Measurements from ENCODE around the gene CHST13.

The CHST13 gene

GRCh38 chr3:126551121-126551838, 27.3 kb downstream of the CHST13 start:
- Mint-ChIP-seq H3K4me1 (no peaks in the 10 kb centered on the region), H3K36me3 (no peaks in the 10 kb centered on the region), H3K27ac (no peak overlapping the region), H3K9me3 (no peaks in the 10 kb centered on the region), H3K4me3 (no peak overlapping the region), H3K27me3 (peaks cover 13% of the 10 kb centered on the region)
- no peak for ATAC-seq (ENCODE audit: low read depth)
- no peak for DNase-seq (ENCODE audit: low spot score in 2 of 2)

GRCh38 chr3:126551839-126552687, 28.1 kb downstream of the CHST13 start:
- ATAC-seq (ENCODE audit: low read depth) (no peak), DNase-seq (ENCODE audit: low spot score in 2 of 2) (no peak)
- Mint-ChIP-seq H3K27me3 (peaks cover 11% of the 10 kb centered on the region), H3K27ac (no peak overlapping the region), H3K4me3 (no peak overlapping the region), H3K9me3 (no peaks in the 10 kb centered on the region), H3K36me3 (no peaks in the 10 kb centered on the region), H3K4me1 (no peaks in the 10 kb centered on the region)

GRCh38 chr3:126552688-126553283, 28.8 kb downstream of the CHST13 start:
- Mint-ChIP-seq H3K9me3 (no peaks in the 10 kb centered on the region), H3K36me3 (no peaks in the 10 kb centered on the region), H3K27me3 (peaks cover 9% of the 10 kb centered on the region), H3K4me3 (no peak overlapping the region), H3K4me1 (no peaks in the 10 kb centered on the region), H3K27ac (no peak overlapping the region)
- no peak for DNase-seq (ENCODE audit: low spot score in 2 of 2)
- ATAC-seq (ENCODE audit: low read depth) = no peak

GRCh38 chr3:126553284-126554084, 29.5 kb downstream of the CHST13 start:
- Mint-ChIP-seq H3K36me3 (no peaks in the 10 kb centered on the region), H3K4me1 (no peaks in the 10 kb centered on the region), H3K27ac (no peak overlapping the region), H3K4me3 (no peak overlapping the region), H3K9me3 (no peaks in the 10 kb centered on the region), H3K27me3 (peaks cover 9% of the 10 kb centered on the region)
- ATAC-seq (ENCODE audit: low read depth) (no peak), DNase-seq (ENCODE audit: low spot score in 2 of 2) (no peak)

- no peak for DNase-seq (ENCODE audit: low spot score in 2 of 2)
- no peak for ATAC-seq (ENCODE audit: low read depth)
- Mint-ChIP-seq H3K4me3 (no peak overlapping the region), H3K36me3 (no peaks in the 10 kb centered on the region), H3K27ac (no peak overlapping the region), H3K4me1 (no peaks in the 10 kb centered on the region), H3K9me3 (no peaks in the 10 kb centered on the region), H3K27me3 (peaks cover 5% of the 10 kb centered on the region)
Observed at GRCh38 chr3:126554560-126555525, 30.9 kb downstream of the CHST13 start.

- Mint-ChIP-seq H3K4me3 (no peak overlapping the region), H3K27ac (no peak overlapping the region), H3K27me3 (peaks cover 4% of the 10 kb centered on the region), H3K36me3 (no peaks in the 10 kb centered on the region), H3K9me3 (no peaks in the 10 kb centered on the region), H3K4me1 (no peaks in the 10 kb centered on the region)
- ATAC-seq (ENCODE audit: low read depth) (no peak), DNase-seq (ENCODE audit: low spot score in 2 of 2) (no peak)
Observed at GRCh38 chr3:126555795-126556636, 32.1 kb downstream of the CHST13 start.

- Mint-ChIP-seq H3K4me1 (no peaks in the 10 kb centered on the region), H3K36me3 (peaks cover 3% of the 10 kb centered on the region), H3K27me3 (peaks cover 5% of the 10 kb centered on the region), H3K27ac (no peak overlapping the region), H3K9me3 (peaks cover 4% of the 10 kb centered on the region), H3K4me3 (no peak overlapping the region)
- ATAC-seq (ENCODE audit: low read depth) (no peak), DNase-seq (ENCODE audit: low spot score in 2 of 2) (peak in 1 of 2 donors; percentile 6)
Observed at GRCh38 chr3:126556637-126557414, 32.9 kb downstream of the CHST13 start.

- ATAC-seq (ENCODE audit: low read depth) = no peak
- Mint-ChIP-seq H3K36me3 (peaks cover 3% of the 10 kb centered on the region), H3K27me3 (peaks cover 5% of the 10 kb centered on the region), H3K4me3 (no peak overlapping the region), H3K9me3 (peaks cover 7% of the 10 kb centered on the region), H3K27ac (no peak overlapping the region), H3K4me1 (no peaks in the 10 kb centered on the region)
- no peak for DNase-seq (ENCODE audit: low spot score in 2 of 2)
Observed at GRCh38 chr3:126557415-126557745, 33.4 kb downstream of the CHST13 start.

- ATAC-seq (ENCODE audit: low read depth) (no peak), DNase-seq (ENCODE audit: low spot score in 2 of 2) (peak in 1 of 2 donors; percentile 9)
- Mint-ChIP-seq H3K36me3 (peaks cover 3% of the 10 kb centered on the region), H3K27ac (no peak overlapping the region), H3K4me1 (no peaks in the 10 kb centered on the region), H3K9me3 (peaks cover 8% of the 10 kb centered on the region), H3K27me3 (peaks cover 5% of the 10 kb centered on the region), H3K4me3 (no peak overlapping the region)
Observed at GRCh38 chr3:126557761-126558160, 33.8 kb downstream of the CHST13 start.

- Mint-ChIP-seq H3K4me3 (no peak within 1 kb of the TSS), H3K9me3 (peaks cover 12% of the 10 kb centered on the region), H3K4me1 (no peaks in the 10 kb centered on the region), H3K27me3 (peaks cover 4% of the 10 kb centered on the region), H3K36me3 (peaks cover 3% of the 10 kb centered on the region), H3K27ac (no peak within 1 kb of the TSS)
- DNase-seq (ENCODE audit: low spot score in 2 of 2) (peak in 1 of 2 donors; percentile 4), ATAC-seq (ENCODE audit: low read depth) (no peak)
Observed at GRCh38 chr3:126558336-126559071, 34.5 kb downstream of the CHST13 start, which contains the start of gene C3orf22. C3orf22 (minus strand) TSS chr3:126558932; CDS start chr3:126553390, 5,542 bp downstream.

GRCh38 chr3:126562737-126563276, 38.9 kb downstream of the CHST13 start:
- no peak overlapping the region for H3K27ac Mint-ChIP-seq
- H3K27me3 Mint-ChIP-seq = peaks cover 9% of the 10 kb centered on the region
- no peak for ATAC-seq (ENCODE audit: low read depth)
- DNase-seq (ENCODE audit: low spot score in 2 of 2) = no peak
- no peak overlapping the region for H3K4me3 Mint-ChIP-seq
- H3K9me3 Mint-ChIP-seq = peaks cover 14% of the 10 kb centered on the region
- peaks cover 3% of the 10 kb centered on the region for H3K36me3 Mint-ChIP-seq
- H3K4me1 Mint-ChIP-seq = no peaks in the 10 kb centered on the region

Data from memory B cell (primary cell).